Liver (tissue), 9 donors: ENCODE data around the gene MID2. TPM values are rescaled to one million over a fixed set of nuclear protein-coding genes. Genes with fewer than 3 reads are reported as not detected.

Source experiments
- DNase-seq: peaks from one replicate; pipeline ENCODE4 v3.0.0-alpha.2; 2017; ENCODE audit warnings: low spot score
- H3K27ac ChIP-seq, 2 donors: one replicate each; pipeline ENCODE4 v1.7.0; 2013; ENCODE audit warnings: inconsistent platforms in 2 of 2, low read length in 2 of 2, control low read depth in 1 of 2, low read depth in 1 of 2, mild to moderate bottlenecking in 1 of 2
- H3K27me3 ChIP-seq, 4 donors: one replicate each; pipeline versions ENCODE4 v1.6.1 to v1.7.0; 2013; ENCODE audit warnings: low read length in 3 of 4, inconsistent platforms in 1 of 4, mild to moderate bottlenecking in 1 of 4, moderate library complexity in 1 of 4; ENCODE audit not compliant: control insufficient read depth in 4 of 4, insufficient read depth in 4 of 4
- H3K36me3 ChIP-seq, 4 donors: one replicate each; pipeline versions ENCODE4 v1.6.1 to v1.7.0; 2013; ENCODE audit warnings: low read length in 3 of 4, mild to moderate bottlenecking in 3 of 4, low read depth in 1 of 4, moderate library complexity in 1 of 4; ENCODE audit not compliant: control insufficient read depth in 4 of 4, insufficient read depth in 3 of 4
- H3K4me1 ChIP-seq, 4 donors: one replicate each; pipeline versions ENCODE4 v1.6.1 to v1.7.0; 2013; ENCODE audit warnings: low read length in 3 of 4, mild to moderate bottlenecking in 3 of 4, moderate library complexity in 1 of 4; ENCODE audit not compliant: control insufficient read depth in 4 of 4, insufficient read depth in 4 of 4
- H3K4me3 ChIP-seq, 3 donors: one replicate each; pipeline versions ENCODE4 v1.6.1 to v1.7.0; 2013; ENCODE audit warnings: low read length in 3 of 3, control low read depth in 1 of 3, low read depth in 1 of 3, mild to moderate bottlenecking in 1 of 3
- H3K9ac ChIP-seq, 2 donors: one replicate each; pipeline ENCODE4 v1.7.0; 2013; ENCODE audit warnings: low read length in 2 of 2, mild to moderate bottlenecking in 2 of 2, moderate library complexity in 2 of 2, control low read depth in 1 of 2, low read depth in 1 of 2
- H3K9me3 ChIP-seq, 4 donors: one replicate each; pipeline versions ENCODE4 v1.6.1 to v1.7.0; 2013; ENCODE audit warnings: low read length in 3 of 4; ENCODE audit not compliant: control insufficient read depth in 4 of 4
- ATF3 ChIP-seq: IDR thresholded peaks from 2 replicates; pipeline ENCODE4 v1.6.1; 2016; ENCODE audit warnings: antibody characterized with exemption
- EGR1 ChIP-seq, 2 donors: IDR thresholded peaks; 2 replicates each; pipeline ENCODE4 v1.6.1; 2016 to 2018; ENCODE audit warnings: antibody characterized with exemption in 2 of 2, low read depth in 2 of 2
- FOXA1 ChIP-seq: IDR thresholded peaks from 2 replicates; pipeline ENCODE4 v1.6.1; 2016; ENCODE audit warnings: antibody characterized with exemption
- FOXA2 ChIP-seq: IDR thresholded peaks from 2 replicates; pipeline ENCODE4 v1.6.1; 2016; ENCODE audit warnings: antibody characterized with exemption
- GABPA ChIP-seq, 2 donors: IDR thresholded peaks in 1 of 2; conservative IDR thresholded peaks in 1 of 2; 2 replicates each; pipeline ENCODE4 v1.6.1; 2016; ENCODE audit warnings: antibody characterized with exemption in 2 of 2, mild to moderate bottlenecking in 1 of 2, moderate library complexity in 1 of 2
- HNF4A ChIP-seq, 2 donors: conservative IDR thresholded peaks; 2 replicates each; pipeline ENCODE4 v1.6.1; 2016; ENCODE audit warnings: antibody characterized with exemption in 2 of 2, mild to moderate bottlenecking in 2 of 2
- HNF4G ChIP-seq: IDR thresholded peaks from 2 replicates; pipeline ENCODE4 v1.6.1; 2016; ENCODE audit warnings: antibody characterized with exemption
- JUND ChIP-seq, 2 donors: IDR thresholded peaks; 2 replicates each; pipeline ENCODE4 v1.6.1; 2016; ENCODE audit warnings: antibody characterized with exemption in 2 of 2
- MAX ChIP-seq: IDR thresholded peaks from 2 replicates; pipeline ENCODE4 v1.6.1; 2016; ENCODE audit warnings: antibody characterized with exemption
- RXRA ChIP-seq, 2 donors: IDR thresholded peaks; 2 replicates each; pipeline ENCODE4 v1.6.1; 2017 to 2018; ENCODE audit warnings: antibody characterized with exemption in 2 of 2, mild to moderate bottlenecking in 1 of 2
- SP1 ChIP-seq: IDR thresholded peaks from 2 replicates; pipeline ENCODE4 v1.6.1; 2018; ENCODE audit warnings: antibody characterized with exemption, mild to moderate bottlenecking
- YY1 ChIP-seq: IDR thresholded peaks from 2 replicates; pipeline ENCODE4 v1.6.1; 2016; ENCODE audit warnings: antibody characterized with exemption, mild to moderate bottlenecking
- ZBTB33 ChIP-seq: IDR thresholded peaks from 2 replicates; pipeline ENCODE4 v1.6.1; 2016; ENCODE audit warnings: antibody characterized with exemption
- WGBS: extraction: QIAGEN DNeasy Blood & Tissue Kit; methylation state at CpG from one replicate; pipeline ENCODE4 v1.1.7; 2013; 5-methylcytosine and 5-hydroxymethylcytosine counted together
- polyA plus RNA-seq, 2 donors: library from polyadenylated mRNA; stranded (reverse) in 1 of 2; unstranded in 1 of 2; fragments of 200-250 nt in 1 of 2; fragments of >200 nt in 1 of 2; fragmentation: Nextera tagmentation in 1 of 2; extraction: Ambion mirVana in 1 of 2; gene quantifications; one replicate each; pipeline versions ENCODE4 v1.2.1 to v1.2.3, GENCODE V29; 2013 to 2015
- total RNA-seq, 2 donors: library from RNA; depleted of rRNA; stranded (reverse); fragments of >200 nt; gene quantifications; one replicate each; pipeline ENCODE4 v1.2.3, GENCODE V29; 2014
- donor health status: healthy.
- donor health status: healthy.
- donor health status: healthy.
- donor health status: healthy.
- donor health status: healthy.

The MID2 gene
- total and polyA plus RNA-seq, 4 donors, result 2.2 to 12.2 (median 3.7) TPM

- Histone ChIP-seq H3K4me1 (no peaks in the 10 kb centered on the region), H3K9ac (no peak overlapping the region), H3K4me3 (no peak overlapping the region), H3K27me3 (no peaks in the 10 kb centered on the region), H3K27ac (no peak overlapping the region), H3K36me3 (peaks cover 0 to 4% (median 3%) of the 10 kb centered on the region in 4 donors), H3K9me3 (no peaks in the 10 kb centered on the region)
- TF ChIP-seq EGR1 (IDR thresholded peaks at IDR 0.05; ENCODE audit: low read depth in 2 of 2) (no peak), ZBTB33 (no peak), SP1 (no peak)
- DNase-seq, result no peak
- WGBS, result 98% methylated on average over 15 of the region's 15 CpGs
Observed at GRCh38 chrX:107840971-107841370, 15.3 kb downstream of the MID2 start.

GRCh38 chrX:107842715-107843400, 17.2 kb downstream of the MID2 start:
- Histone ChIP-seq H3K9me3 (no peaks in the 10 kb centered on the region), H3K27ac (no peak overlapping the region), H3K27me3 (no peaks in the 10 kb centered on the region), H3K4me1 (no peaks in the 10 kb centered on the region), H3K9ac (no peak overlapping the region), H3K36me3 (peaks cover 0 to 4% (median 3%) of the 10 kb centered on the region in 4 donors), H3K4me3 (no peak overlapping the region)
- WGBS, result 87% methylated on average over 6 of the region's 6 CpGs
- no peak for DNase-seq
- TF ChIP-seq EGR1 (IDR thresholded peaks at IDR 0.05; ENCODE audit: low read depth in 2 of 2), result no peak
- no peak for TF ChIP-seq ZBTB33
- no peak for TF ChIP-seq ATF3
- TF ChIP-seq FOXA2, result no peak
- TF ChIP-seq YY1, result no peak
- no peak for TF ChIP-seq FOXA1
- no peak for TF ChIP-seq RXRA (IDR thresholded peaks at IDR 0.05)
- TF ChIP-seq SP1, result no peak
- TF ChIP-seq GABPA (IDR thresholded peaks at IDR 0.05 in 1 of 2, conservative IDR thresholded peaks at IDR 0.05 in 1 of 2), result no peak
- no peak for TF ChIP-seq HNF4A (conservative IDR thresholded peaks at IDR 0.05)
- no peak for TF ChIP-seq MAX
- TF ChIP-seq HNF4G, result no peak
- no peak for TF ChIP-seq JUND (IDR thresholded peaks at IDR 0.05)

GRCh38 chrX:107845625-107846024, 20.0 kb downstream of the MID2 start:
- H3K9ac ChIP-seq, result no peak overlapping the region
- H3K4me3 ChIP-seq, result no peak overlapping the region
- WGBS, result 67% methylated on average over 1 of the region's 1 CpG
- no peak for DNase-seq
- no peaks in the 10 kb centered on the region for H3K9me3 ChIP-seq
- TF ChIP-seq JUND (IDR thresholded peaks at IDR 0.05), result no peak
- H3K4me1 ChIP-seq, result peaks cover 0 to 5% (median 0%) of the 10 kb centered on the region in 4 donors
- H3K27ac ChIP-seq, result no peak overlapping the region
- H3K36me3 ChIP-seq, result peaks cover 0 to 4% (median 3%) of the 10 kb centered on the region in 4 donors
- H3K27me3 ChIP-seq, result no peaks in the 10 kb centered on the region
